ENCODE measurements around the gene ERP44.

Gene ERP44

GRCh38 chr9:100112677-100113336, 14.0 kb upstream of the ERP44 start:
- Histone ChIP-seq H4K20me1 (ENCODE audit: low read depth, low read length) (no peaks in the 10 kb centered on the region), H3K79me2 (ENCODE audit: insufficient read depth, low read length) (peaks cover 8% of the 10 kb centered on the region), H3K27me3 (ENCODE audit: low read length) (no peaks in the 10 kb centered on the region), H3K36me3 (ENCODE audit: low read length) (peaks cover 17% of the 10 kb centered on the region; the same call in 1 of the 2 replicates), H3K4me2 (ENCODE audit: low read depth, low read length, poor library complexity, severe bottlenecking) (no peak overlapping the region), H3F3A (ENCODE audit: insufficient read depth) (peaks cover 3% of the 10 kb centered on the region; the same call in 1 of the 2 replicates), H3K27ac (ENCODE audit: low read depth, low read length) (no peak overlapping the region), H3K9ac (ENCODE audit: low read length) (no peak overlapping the region), H3K4me3 (ENCODE audit: insufficient read depth, low read length, poor library complexity, severe bottlenecking) (no peak overlapping the region), H2AFZ (ENCODE audit: low read depth, low read length, severe bottlenecking) (no peak overlapping the region), H3K9me2 (replicated peaks; ENCODE audit: insufficient read depth, low read length) (no peaks in the 10 kb centered on the region), H3K9me3 (ENCODE audit: insufficient read depth, low read length) (no peaks in the 10 kb centered on the region)
- TF ChIP-seq EZH2phosphoT487 (conservative IDR thresholded peaks at IDR 0.05; ENCODE audit: low read length): no peak
- TF ChIP-seq CTCF (IDR thresholded peaks at IDR 0.05; ENCODE audit: insufficient read depth, low read length, poor library complexity, severe bottlenecking): no peak

GRCh38 chr9:100111235-100111634, 12.4 kb upstream of the ERP44 start:
- peaks cover 3% of the 10 kb centered on the region; the same call in 1 of the 2 replicates for H3F3A ChIP-seq (ENCODE audit: insufficient read depth)
- no peaks in the 10 kb centered on the region for H3K9me2 ChIP-seq (replicated peaks; ENCODE audit: insufficient read depth, low read length)
- H3K4me3 ChIP-seq (ENCODE audit: insufficient read depth, low read length, poor library complexity, severe bottlenecking): no peak overlapping the region
- peaks cover 32% of the 10 kb centered on the region; the same call in 1 of the 2 replicates for H3K36me3 ChIP-seq (ENCODE audit: low read length)
- H3K79me2 ChIP-seq (ENCODE audit: insufficient read depth, low read length): peaks cover 8% of the 10 kb centered on the region
- H3K27me3 ChIP-seq (ENCODE audit: low read length): no peaks in the 10 kb centered on the region
- no peak overlapping the region for H3K9ac ChIP-seq (ENCODE audit: low read length)
- TF ChIP-seq CTCF (IDR thresholded peaks at IDR 0.05; ENCODE audit: insufficient read depth, low read length, poor library complexity, severe bottlenecking): no peak
- TF ChIP-seq EZH2phosphoT487 (conservative IDR thresholded peaks at IDR 0.05; ENCODE audit: low read length): no peak
- H3K9me3 ChIP-seq (ENCODE audit: insufficient read depth, low read length): no peaks in the 10 kb centered on the region
- no peak overlapping the region for H3K27ac ChIP-seq (ENCODE audit: low read depth, low read length)
- H3K4me2 ChIP-seq (ENCODE audit: low read depth, low read length, poor library complexity, severe bottlenecking): no peak overlapping the region
- H2AFZ ChIP-seq (ENCODE audit: low read depth, low read length, severe bottlenecking): no peak overlapping the region
- H4K20me1 ChIP-seq (ENCODE audit: low read depth, low read length): no peaks in the 10 kb centered on the region

- Histone ChIP-seq H3K4me3 (ENCODE audit: insufficient read depth, low read length, poor library complexity, severe bottlenecking) (no peak overlapping the region), H3K27ac (ENCODE audit: low read depth, low read length) (no peak overlapping the region), H3F3A (ENCODE audit: insufficient read depth) (peaks cover 3% of the 10 kb centered on the region; the same call in 1 of the 2 replicates), H3K9ac (ENCODE audit: low read length) (no peak overlapping the region), H3K9me3 (ENCODE audit: insufficient read depth, low read length) (no peaks in the 10 kb centered on the region), H3K4me2 (ENCODE audit: low read depth, low read length, poor library complexity, severe bottlenecking) (no peak overlapping the region), H4K20me1 (ENCODE audit: low read depth, low read length) (no peaks in the 10 kb centered on the region), H3K9me2 (replicated peaks; ENCODE audit: insufficient read depth, low read length) (no peaks in the 10 kb centered on the region), H3K79me2 (ENCODE audit: insufficient read depth, low read length) (peaks cover 8% of the 10 kb centered on the region; the same call in 1 of the 2 replicates), H3K36me3 (ENCODE audit: low read length) (peaks cover 43% of the 10 kb centered on the region; the same call in 1 of the 2 replicates), H3K27me3 (ENCODE audit: low read length) (no peaks in the 10 kb centered on the region), H2AFZ (ENCODE audit: low read depth, low read length, severe bottlenecking) (no peak overlapping the region)
- TF ChIP-seq CTCF (IDR thresholded peaks at IDR 0.05; ENCODE audit: insufficient read depth, low read length, poor library complexity, severe bottlenecking) (no peak), EZH2phosphoT487 (conservative IDR thresholded peaks at IDR 0.05; ENCODE audit: low read length) (no peak)
Observed at GRCh38 chr9:100108559-100108958, 9.8 kb upstream of the ERP44 start.
